SK-N-SH treated with all-trans-retinoic acid at 6 μM for 48 hours (cell line): Measurements from ENCODE around the gene CEP152.

Experiments
- ATAC-seq: fragments of 200-7000 bp; cut with Tn5 transposase; 3 replicates; pipeline ENCODE4 v1.9.1; 2020; ENCODE audit warnings: mild to moderate bottlenecking, moderate library complexity
- ARNTL ChIP-seq: fragments of 450-650 bp; formaldehyde crosslinking; IDR thresholded peaks from 2 replicates; pipeline ENCODE4 v1.5.0; 2020; ENCODE audit warnings: low read depth, mild to moderate bottlenecking, moderate library complexity, borderline replicate concordance
- BACH2 ChIP-seq: fragments of 250-450 bp; sonication (Bioruptor Pico); IDR thresholded peaks from 2 replicates; pipeline ENCODE4 v1.9.0; 2021; ENCODE audit warnings: mild to moderate bottlenecking, borderline replicate concordance
- CREB5 ChIP-seq: fragments of 250-450 bp; sonication (Bioruptor Pico); IDR thresholded peaks from 2 replicates; pipeline ENCODE4 v1.5.1; 2020; ENCODE audit warnings: low read depth, mild to moderate bottlenecking, moderate library complexity
- CSRNP3 ChIP-seq: fragments of 250-450 bp; sonication (Bioruptor Pico); IDR thresholded peaks from 2 replicates; pipeline ENCODE4 v1.5.1; 2021; ENCODE audit warnings: mild to moderate bottlenecking, moderate library complexity
- ESRRG ChIP-seq: fragments of 250-450 bp; sonication (Bioruptor Pico); IDR thresholded peaks from 2 replicates; pipeline ENCODE4 v1.6.1; 2021; ENCODE audit warnings: mild to moderate bottlenecking
- GLIS3 ChIP-seq: fragments of 250-450 bp; sonication (Bioruptor Pico); IDR thresholded peaks from 2 replicates; pipeline ENCODE4 v1.5.0; 2020; ENCODE audit warnings: mild to moderate bottlenecking, moderate library complexity
- ISL1 ChIP-seq: fragments of 250-450 bp; sonication (Bioruptor Pico); IDR thresholded peaks from 2 replicates; pipeline ENCODE4 v2.1.2; 2022; ENCODE audit warnings: mild to moderate bottlenecking, moderate library complexity
- OSR1 ChIP-seq: fragments of 250-450 bp; sonication (Bioruptor Pico); IDR thresholded peaks from 2 replicates; pipeline ENCODE4 v1.8.0; 2022; ENCODE audit warnings: moderate library complexity, mild to moderate bottlenecking, inconsistent platforms
- PATZ1 ChIP-seq: fragments of 250-450 bp; sonication (Bioruptor Pico); IDR thresholded peaks from 2 replicates; pipeline ENCODE4 v1.8.0; 2020; ENCODE audit warnings: mild to moderate bottlenecking, moderate library complexity, borderline replicate concordance
- POU6F1 ChIP-seq: fragments of 250-450 bp; sonication (Bioruptor Pico); IDR thresholded peaks from 2 replicates; pipeline ENCODE4 v1.8.0; 2021; ENCODE audit warnings: low read depth, mild to moderate bottlenecking, moderate library complexity, borderline replicate concordance
- PPARA ChIP-seq: fragments of 250-450 bp; sonication (Bioruptor Pico); IDR thresholded peaks from 2 replicates; pipeline ENCODE4 v1.5.0; 2020; ENCODE audit warnings: mild to moderate bottlenecking, borderline replicate concordance
- RARB ChIP-seq: fragments of 250-450 bp; sonication (Bioruptor Pico); IDR thresholded peaks from 2 replicates; pipeline ENCODE4 v1.8.0; 2021; ENCODE audit warnings: mild to moderate bottlenecking, moderate library complexity
- SNAI2 ChIP-seq: fragments of 250-450 bp; sonication (Bioruptor Pico); IDR thresholded peaks from 2 replicates; pipeline ENCODE4 v1.5.0; 2020; ENCODE audit warnings: mild to moderate bottlenecking, moderate library complexity
- TCF4 ChIP-seq: fragments of 250-450 bp; sonication (Bioruptor Pico); IDR thresholded peaks from 2 replicates; pipeline ENCODE4 v1.8.0; 2021; ENCODE audit warnings: mild to moderate bottlenecking, moderate library complexity, borderline replicate concordance
- TOX ChIP-seq: fragments of 250-450 bp; sonication (Bioruptor Pico); IDR thresholded peaks from 2 replicates; pipeline ENCODE4 v1.8.0; 2021; ENCODE audit warnings: mild to moderate bottlenecking, moderate library complexity, borderline replicate concordance
- TSHZ2 ChIP-seq: fragments of 250-450 bp; sonication (Bioruptor Pico); IDR thresholded peaks from 2 replicates; pipeline ENCODE4 v1.5.0; 2020; ENCODE audit warnings: mild to moderate bottlenecking, moderate library complexity
- ZC3H10 ChIP-seq: fragments of 250-450 bp; sonication (Bioruptor Pico); IDR thresholded peaks from 2 replicates; pipeline ENCODE4 v1.5.1; 2021; ENCODE audit warnings: mild to moderate bottlenecking, moderate library complexity
- ZFP3 ChIP-seq: fragments of 250-450 bp; sonication (Bioruptor Pico); IDR thresholded peaks from 2 replicates; pipeline ENCODE4 v1.5.0; 2020; ENCODE audit warnings: mild to moderate bottlenecking, moderate library complexity
- ZFP30 ChIP-seq: fragments of 450-650 bp; formaldehyde crosslinking; IDR thresholded peaks from 2 replicates; pipeline ENCODE4 v1.5.0; 2022; ENCODE audit warnings: mild to moderate bottlenecking, moderate library complexity
- ZNF565 ChIP-seq: fragments of 450-650 bp; formaldehyde crosslinking; conservative IDR thresholded peaks from 2 replicates; pipeline ENCODE4 v1.5.0; 2020; ENCODE audit warnings: low read depth, mild to moderate bottlenecking, moderate library complexity
- ZNF8 ChIP-seq: fragments of 450-650 bp; formaldehyde crosslinking; IDR thresholded peaks from 2 replicates; pipeline ENCODE4 v1.5.0; 2020; ENCODE audit warnings: mild to moderate bottlenecking, moderate library complexity

CEP152 gene

GRCh38 chr15:48710952-48711495 is 99.8 kb downstream of the CEP152 start:
- no peak for ATAC-seq
- no peak for TF ChIP-seq ARNTL
- TF ChIP-seq TOX (CRISPR knock-in tag) = no peak
- no peak for TF ChIP-seq OSR1
- TF ChIP-seq GLIS3 (CRISPR knock-in tag) = no peak
- no peak for TF ChIP-seq TCF4 (CRISPR knock-in tag)
- TF ChIP-seq SNAI2 (CRISPR knock-in tag) = no peak
- TF ChIP-seq TSHZ2 (CRISPR knock-in tag) = no peak
- TF ChIP-seq ZC3H10 (CRISPR knock-in tag) = no peak
- TF ChIP-seq ZFP3 (CRISPR knock-in tag) = no peak
- no peak for TF ChIP-seq BACH2 (CRISPR knock-in tag)
- TF ChIP-seq ZNF565 (CRISPR knock-in tag) = no peak
- TF ChIP-seq ZFP30 = no peak
- TF ChIP-seq PPARA = no peak
- no peak for TF ChIP-seq RARB (CRISPR knock-in tag)
- TF ChIP-seq ESRRG (CRISPR knock-in tag) = no peak
- TF ChIP-seq, all 23 proteins: peak for 0

GRCh38 chr15:48708641-48709040 is 102.2 kb downstream of the CEP152 start:
- ATAC-seq = no peak
- no peak for TF ChIP-seq CSRNP3
- no peak for TF ChIP-seq ZC3H10 (CRISPR knock-in tag)
- no peak for TF ChIP-seq ESRRG (CRISPR knock-in tag)
- no peak for TF ChIP-seq PPARA
- TF ChIP-seq TOX (CRISPR knock-in tag) = no peak
- no peak for TF ChIP-seq ZNF8
- no peak for TF ChIP-seq TSHZ2 (CRISPR knock-in tag)
- no peak for TF ChIP-seq GLIS3 (CRISPR knock-in tag)
- TF ChIP-seq PATZ1 (CRISPR knock-in tag) = no peak
- no peak for TF ChIP-seq POU6F1 (CRISPR knock-in tag)
- TF ChIP-seq ZFP3 (CRISPR knock-in tag) = no peak
- TF ChIP-seq ARNTL = no peak
- no peak for TF ChIP-seq OSR1
- TF ChIP-seq ISL1 (CRISPR knock-in tag) = no peak
- no peak for TF ChIP-seq ZFP30
- TF ChIP-seq CREB5 (CRISPR knock-in tag) = no peak
